ENCODE measurements around the gene ICA1. TPM values are rescaled to one million over a fixed set of nuclear protein-coding genes. Genes with fewer than 3 reads are reported as not detected.

The ICA1 gene
- total and polyA plus RNA-seq, 2 donors (not counting 3 experiments of a cell fraction or from before 2014, with no cell fraction given) = 19.0 to 47.1 TPM

GRCh38 chr7:8310876-8311275 lies 48.9 kb upstream of the ICA1 start:
- H3K79me2 ChIP-seq (ENCODE audit: control insufficient read depth, insufficient read depth, low read length) = no peaks in the 10 kb centered on the region
- no peak overlapping the region for H3K4me3 ChIP-seq (replicated peaks in 1 of 3; ENCODE audit: insufficient read depth in 1 of 3, low read depth in 1 of 3, low read length in 3 of 3)
- no peak overlapping the region for H3K4me2 ChIP-seq (ENCODE audit: insufficient read depth, low read length)
- TF ChIP-seq POLR2AphosphoS5 (IDR thresholded peaks at IDR 0.05; ENCODE audit: insufficient read depth, low read depth, low read length) = no peak
- no peak for TF ChIP-seq MYC (IDR thresholded peaks at IDR 0.05; ENCODE audit: low read depth, low read length)
- no peak for TF ChIP-seq GATA2 (IDR thresholded peaks at IDR 0.05; ENCODE audit: insufficient read depth, insufficient read length, low read depth, low read length)
- TF ChIP-seq, protein P1, sequence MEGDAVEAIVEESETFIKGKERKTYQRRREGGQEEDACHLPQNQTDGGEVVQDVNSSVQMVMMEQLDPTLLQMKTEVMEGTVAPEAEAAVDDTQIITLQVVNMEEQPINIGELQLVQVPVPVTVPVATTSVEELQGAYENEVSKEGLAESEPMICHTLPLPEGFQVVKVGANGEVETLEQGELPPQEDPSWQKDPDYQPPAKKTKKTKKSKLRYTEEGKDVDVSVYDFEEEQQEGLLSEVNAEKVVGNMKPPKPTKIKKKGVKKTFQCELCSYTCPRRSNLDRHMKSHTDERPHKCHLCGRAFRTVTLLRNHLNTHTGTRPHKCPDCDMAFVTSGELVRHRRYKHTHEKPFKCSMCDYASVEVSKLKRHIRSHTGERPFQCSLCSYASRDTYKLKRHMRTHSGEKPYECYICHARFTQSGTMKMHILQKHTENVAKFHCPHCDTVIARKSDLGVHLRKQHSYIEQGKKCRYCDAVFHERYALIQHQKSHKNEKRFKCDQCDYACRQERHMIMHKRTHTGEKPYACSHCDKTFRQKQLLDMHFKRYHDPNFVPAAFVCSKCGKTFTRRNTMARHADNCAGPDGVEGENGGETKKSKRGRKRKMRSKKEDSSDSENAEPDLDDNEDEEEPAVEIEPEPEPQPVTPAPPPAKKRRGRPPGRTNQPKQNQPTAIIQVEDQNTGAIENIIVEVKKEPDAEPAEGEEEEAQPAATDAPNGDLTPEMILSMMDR (IDR thresholded peaks at IDR 0.05; ENCODE audit: extremely low read depth in 1 of 2, insufficient read depth in 1 of 2, low read depth in 1 of 2, low read length in 2 of 2) = no peak
- TF ChIP-seq EZH2 (IDR thresholded peaks at IDR 0.05; ENCODE audit: borderline replicate concordance, low read depth, low read length, severe bottlenecking) = no peak
- no peak for TF ChIP-seq FOS (IDR thresholded peaks at IDR 0.05; ENCODE audit: borderline replicate concordance, insufficient read depth, low read length)
- TF ChIP-seq, protein P2, sequence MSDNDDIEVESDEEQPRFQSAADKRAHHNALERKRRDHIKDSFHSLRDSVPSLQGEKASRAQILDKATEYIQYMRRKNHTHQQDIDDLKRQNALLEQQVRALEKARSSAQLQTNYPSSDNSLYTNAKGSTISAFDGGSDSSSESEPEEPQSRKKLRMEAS (IDR thresholded peaks at IDR 0.05; ENCODE audit: insufficient read depth, insufficient read length) = no peak
- TF ChIP-seq POLR2A (IDR thresholded peaks at IDR 0.05; ENCODE audit: low read depth, low read length) = no peak
- H3K27me3 ChIP-seq (ENCODE audit: control insufficient read depth in 2 of 2, insufficient read depth in 2 of 2, low read length in 2 of 2) = no peaks in the 10 kb centered on the region
- no peaks in the 10 kb centered on the region for H3K9me1 ChIP-seq (replicated peaks; ENCODE audit: control insufficient read depth, extremely low read depth, insufficient read depth, low read length)
- POLR2A ChIA-PET = no interaction called here
- H3K9ac ChIP-seq (replicated peaks; ENCODE audit: extremely low read depth, insufficient read depth, low read length) = no peak overlapping the region
- no peak for FAIRE-seq
- no peaks in the 10 kb centered on the region for H3K9me3 ChIP-seq (replicated peaks; ENCODE audit: control insufficient read depth, insufficient read depth, low read length)
- CTCF ChIA-PET = no interaction called here
- no peaks in the 10 kb centered on the region for H4K20me1 ChIP-seq (replicated peaks; ENCODE audit: control insufficient read depth, extremely low read depth, insufficient read depth, low read length)
- H3K27ac ChIP-seq (ENCODE audit: insufficient read depth, low read depth, low read length) = no peak overlapping the region
- H3K36me3 ChIP-seq (ENCODE audit: control insufficient read depth in 2 of 2, extremely low read depth in 1 of 2, insufficient read depth in 2 of 2, low read length in 2 of 2) = no peaks in the 10 kb centered on the region
- no peak for DNase-seq (ENCODE audit: low read depth, low spot score)
- intact Hi-C loops (cut with micrococcal nuclease) = no loop called here
- H3K4me1 ChIP-seq (ENCODE audit: control insufficient read depth, extremely low read depth, insufficient read depth, low read length) = no peaks in the 10 kb centered on the region
- dilution Hi-C loops (cut with MboI; ENCODE audit: extremely low pct_ligation_motif_present, low sequenced_read_pairs) = no loop called here
- no peak overlapping the region for H2AFZ ChIP-seq (ENCODE audit: low read depth, low read length)
- no TSS peak for BruUV-seq (replicated peaks)

All from endothelial cell of umbilical vein (primary cell).